Measurements from ENCODE around the gene BLOC1S6. TPM values are rescaled to one million over a fixed set of nuclear protein-coding genes. Genes with fewer than 3 reads are reported as not detected.
"Not testable (repeated sequence)": the region's sequence is repeated elsewhere in the genome, so short reads cannot be mapped to it uniquely, and the experiment has no call there.

Gene BLOC1S6
- total RNA-seq, 1 donor from 2014 or later: 50.2 TPM

- H3K9me3 Mint-ChIP-seq; intact Hi-C loops (cut with micrococcal nuclease); H3K4me3 Mint-ChIP-seq (ENCODE audit: low read depth); DNase-seq (ENCODE audit: low spot score); H3K27me3 Mint-ChIP-seq (ENCODE audit: low read depth): not testable (repeated sequence)
- H3K36me3 Mint-ChIP-seq (ENCODE audit: low read depth): peaks cover 46% of the 10 kb centered on the region
- peaks cover 54% of the 10 kb centered on the region for H3K4me1 Mint-ChIP-seq (ENCODE audit: low read depth)
- peak overlapping the region; percentile 77 for H3K27ac Mint-ChIP-seq
Observed at GRCh38 chr15:45650007-45650406, 62.8 kb downstream of the BLOC1S6 start.

- Mint-ChIP-seq H3K9me3 (peaks cover 3% of the 10 kb centered on the region), H3K4me1 (ENCODE audit: low read depth) (peaks cover 46% of the 10 kb centered on the region), H3K27ac (no peak overlapping the region), H3K27me3 (ENCODE audit: low read depth) (no peaks in the 10 kb centered on the region), H3K36me3 (ENCODE audit: low read depth) (peaks cover 40% of the 10 kb centered on the region), H3K4me3 (ENCODE audit: low read depth) (no peak overlapping the region)
- no peak for DNase-seq (ENCODE audit: low spot score)
- intact Hi-C loops (cut with micrococcal nuclease): no loop called here
Observed at GRCh38 chr15:45650889-45651525, 63.8 kb downstream of the BLOC1S6 start.

GRCh38 chr15:45653702-45654424 lies 66.7 kb downstream of the BLOC1S6 start:
- peak overlapping the region; percentile 35 for H3K27ac Mint-ChIP-seq
- H3K4me3 Mint-ChIP-seq (ENCODE audit: low read depth): no peak overlapping the region
- H3K36me3 Mint-ChIP-seq (ENCODE audit: low read depth): peaks cover 32% of the 10 kb centered on the region
- no peak for DNase-seq (ENCODE audit: low spot score)
- H3K4me1 Mint-ChIP-seq (ENCODE audit: low read depth): peaks cover 41% of the 10 kb centered on the region
- intact Hi-C loops (cut with micrococcal nuclease): no loop called here
- H3K27me3 Mint-ChIP-seq (ENCODE audit: low read depth): no peaks in the 10 kb centered on the region
- H3K9me3 Mint-ChIP-seq: peaks cover 3% of the 10 kb centered on the region

GRCh38 chr15:45654749-45655148 lies 67.6 kb downstream of the BLOC1S6 start:
- Mint-ChIP-seq H3K4me3 (ENCODE audit: low read depth) (no peak overlapping the region), H3K27ac (no peak overlapping the region), H3K36me3 (ENCODE audit: low read depth) (peaks cover 32% of the 10 kb centered on the region), H3K4me1 (ENCODE audit: low read depth) (peaks cover 37% of the 10 kb centered on the region), H3K9me3 (peaks cover 3% of the 10 kb centered on the region), H3K27me3 (ENCODE audit: low read depth) (no peaks in the 10 kb centered on the region)
- DNase-seq (ENCODE audit: low spot score): no peak
- intact Hi-C loops (cut with micrococcal nuclease): no loop called here

- Mint-ChIP-seq H3K27me3 (ENCODE audit: low read depth) (no peaks in the 10 kb centered on the region), H3K36me3 (ENCODE audit: low read depth) (peaks cover 40% of the 10 kb centered on the region), H3K9me3 (no peaks in the 10 kb centered on the region), H3K4me3 (ENCODE audit: low read depth) (no peak overlapping the region), H3K27ac (peak overlapping the region; percentile 28), H3K4me1 (ENCODE audit: low read depth) (peaks cover 27% of the 10 kb centered on the region)
- intact Hi-C loops (cut with micrococcal nuclease): no loop called here
- no peak for DNase-seq (ENCODE audit: low spot score)
Observed at GRCh38 chr15:45657254-45657653, 70.1 kb downstream of the BLOC1S6 start.

- Mint-ChIP-seq H3K4me1 (ENCODE audit: low read depth) (peaks cover 23% of the 10 kb centered on the region), H3K9me3 (no peaks in the 10 kb centered on the region), H3K27ac (peak overlapping the region; percentile 15), H3K4me3 (ENCODE audit: low read depth) (no peak overlapping the region), H3K36me3 (ENCODE audit: low read depth) (peaks cover 46% of the 10 kb centered on the region), H3K27me3 (ENCODE audit: low read depth) (no peaks in the 10 kb centered on the region)
- DNase-seq (ENCODE audit: low spot score): no peak
- intact Hi-C loops (cut with micrococcal nuclease): no loop called here
Observed at GRCh38 chr15:45657764-45658545, 70.8 kb downstream of the BLOC1S6 start.

Other genes with a start within 250 kb of the BLOC1S6 start
- 2.3 and 3.2 TPM in 2 replicates for gene GATM, start 208.8 kb upstream of the BLOC1S6 start, total RNA-seq
- 0.74 and 1.0 TPM in 2 replicates for gene SLC30A4, start 64.6 kb upstream of the BLOC1S6 start, total RNA-seq
- 111 and 115 TPM in 2 replicates for gene SQOR, start 47.6 kb downstream of the BLOC1S6 start, total RNA-seq

All from activated T-helper 2 cell treated with anti-CD3 and anti-CD28 coated beads, Interferon-gamma antibody, Interleukin-2, Interleukin-4, amounts not matched to agents 10 μg/mL and 5 μg/mL and 100 μg/mL, durations not matched to agents 14 hours and 24 hours and 36 hours (primary cell).